NT2/D1 (cell line): ENCODE data around the gene MUC7.

Source experiments
- SUZ12 ChIP-seq: IDR thresholded peaks from 2 replicates; pipeline ENCODE4 v1.6.1; 2011; ENCODE audit not compliant: insufficient read length, insufficient read depth; ENCODE audit errors: extremely low read depth
- YY1 ChIP-seq: IDR thresholded peaks from 2 replicates; pipeline ENCODE4 v1.6.1; 2011; ENCODE audit not compliant: insufficient read length, insufficient read depth
- ZNF274 ChIP-seq: IDR thresholded peaks from 2 replicates; pipeline ENCODE4 v1.6.1; 2011; ENCODE audit warnings: mild to moderate bottlenecking, low read depth, low read length

DNA sequence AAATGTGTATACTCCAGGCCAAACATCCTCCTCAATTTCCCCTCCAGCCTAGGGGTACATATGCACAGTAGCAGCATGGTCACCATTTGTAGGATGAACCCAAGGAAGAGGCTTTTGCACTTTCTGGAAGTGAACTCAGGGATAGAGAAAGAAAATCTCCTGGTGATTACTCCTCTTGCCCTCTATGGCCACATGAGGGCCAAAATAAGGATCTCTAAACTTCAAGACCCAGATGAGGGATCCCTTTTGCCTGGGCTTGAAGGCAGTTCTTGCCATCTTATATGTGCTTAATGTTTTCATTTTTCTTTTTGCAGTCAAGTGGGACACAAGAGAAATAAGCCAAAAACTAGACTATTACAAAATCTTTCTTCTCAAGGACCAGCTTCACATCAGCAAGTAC is 29.5 kb upstream of the MUC7 start:
- TF ChIP-seq ZNF274: no peak
- no peak for TF ChIP-seq YY1
- no peak for TF ChIP-seq SUZ12
